NOMO-1 treated with DMSO at 0.1 percent for 48 hours (cell line): ENCODE results near the gene LPP.
A peak's percentile ranks its signal among the peaks of the same experiment; 100 is the strongest.

ENCODE experiments used
- DNase-seq: peaks from one replicate; lab custom pipeline; 2025; ENCODE audit not compliant: unreplicated experiment; lab: John Stamatoyannopoulos, UW

The LPP gene

DNA sequence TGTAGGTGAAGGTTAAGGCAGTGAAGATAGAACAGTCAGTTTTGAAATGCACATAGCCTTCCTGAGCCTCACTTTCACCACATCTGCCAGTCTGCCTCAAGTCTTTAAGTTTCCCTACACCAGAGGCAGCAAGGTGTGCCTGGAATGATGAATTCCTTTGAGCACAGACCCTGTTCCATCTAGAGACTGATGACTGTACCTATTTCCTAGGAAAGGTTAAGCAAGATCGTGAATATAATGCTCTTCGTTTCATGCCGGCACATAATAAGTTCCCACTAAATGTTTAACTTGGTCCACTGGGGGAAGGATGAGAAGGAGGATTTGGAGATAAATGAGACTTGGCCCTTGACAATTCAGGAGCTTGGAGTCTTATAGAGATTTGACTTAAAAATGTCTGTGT, 141.9 kb downstream of the LPP start:
- no peak for DNase-seq

DNA sequence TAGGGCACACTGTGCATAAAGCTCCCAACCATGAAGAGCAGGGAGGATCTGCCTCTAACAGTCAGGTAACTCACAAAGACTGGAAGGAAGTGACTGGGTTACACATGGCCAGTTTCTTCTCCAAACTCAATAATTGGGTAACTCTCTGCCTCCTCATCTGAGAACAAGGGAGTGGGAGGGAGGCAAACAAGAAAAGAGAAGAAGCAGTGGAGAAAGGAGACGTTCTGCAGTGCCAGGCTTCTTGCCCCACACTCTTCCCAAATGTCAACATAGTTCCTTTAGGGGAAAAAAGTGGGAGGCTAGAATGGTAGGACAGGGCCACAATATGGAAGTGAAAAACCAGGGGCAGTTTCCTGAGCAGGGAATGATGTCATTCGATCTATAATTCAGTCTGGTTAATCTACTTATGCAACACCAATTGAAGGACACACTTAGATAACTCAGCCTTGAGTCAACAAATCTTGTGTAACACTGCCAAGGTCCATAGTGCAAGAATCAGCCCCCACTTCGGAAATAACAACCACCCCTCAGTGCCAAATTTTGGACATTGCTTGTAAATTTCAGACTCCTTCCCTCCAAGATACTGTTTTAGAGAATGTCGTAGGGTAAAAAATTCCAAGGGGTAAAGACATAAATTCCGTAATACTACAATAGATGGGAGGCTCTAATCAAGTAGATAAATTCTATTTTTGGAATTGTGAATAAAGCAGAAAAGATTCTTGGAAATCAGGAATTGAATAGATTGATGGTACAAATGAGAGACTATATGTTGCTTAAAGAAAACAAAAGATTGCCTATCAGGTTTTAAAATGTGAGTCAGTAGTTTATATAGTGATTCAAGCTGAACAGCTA, 143.0 kb downstream of the LPP start:
- DNase-seq, result peak; percentile 98

DNA sequence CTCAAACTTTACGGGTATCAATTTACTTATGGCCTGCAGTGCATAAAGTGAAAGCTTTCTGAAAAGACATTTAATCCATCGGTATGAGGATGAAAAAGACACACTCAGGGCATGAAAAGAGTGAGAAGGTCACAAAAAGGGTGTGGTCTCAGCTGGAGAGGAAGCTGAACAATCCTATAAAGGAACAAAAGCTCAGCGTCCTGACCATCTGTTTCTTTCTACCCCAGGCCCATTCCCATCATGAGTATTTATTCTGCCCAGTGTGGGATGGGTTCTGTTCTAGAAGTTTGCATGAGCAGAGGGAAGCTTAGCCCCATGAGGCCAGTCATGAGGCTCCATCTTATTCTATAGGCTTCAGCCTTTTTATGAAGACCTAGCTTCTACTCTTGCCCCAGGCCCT, 144.6 kb downstream of the LPP start:
- DNase-seq, result peak; percentile 43

DNA sequence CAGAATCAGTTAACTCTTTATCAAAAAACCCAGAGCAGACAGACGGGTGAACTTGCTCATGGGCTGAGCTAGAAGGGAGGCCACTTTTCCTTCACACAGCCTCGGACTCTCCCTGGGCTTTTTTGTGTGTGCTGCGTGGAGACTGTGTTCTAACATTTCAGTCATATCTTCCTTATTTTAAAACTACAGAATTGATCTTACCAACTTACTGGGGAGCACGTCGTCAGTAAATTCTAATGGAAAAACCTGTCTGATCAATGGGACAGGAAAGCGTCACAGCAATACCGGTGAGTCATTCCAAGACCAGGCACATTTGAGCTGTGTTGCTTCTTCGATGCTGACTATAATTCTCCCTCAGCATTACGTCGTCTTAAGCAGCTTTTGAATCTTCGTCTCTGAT, 145.1 kb downstream of the LPP start:
- DNase-seq, result no peak

DNA sequence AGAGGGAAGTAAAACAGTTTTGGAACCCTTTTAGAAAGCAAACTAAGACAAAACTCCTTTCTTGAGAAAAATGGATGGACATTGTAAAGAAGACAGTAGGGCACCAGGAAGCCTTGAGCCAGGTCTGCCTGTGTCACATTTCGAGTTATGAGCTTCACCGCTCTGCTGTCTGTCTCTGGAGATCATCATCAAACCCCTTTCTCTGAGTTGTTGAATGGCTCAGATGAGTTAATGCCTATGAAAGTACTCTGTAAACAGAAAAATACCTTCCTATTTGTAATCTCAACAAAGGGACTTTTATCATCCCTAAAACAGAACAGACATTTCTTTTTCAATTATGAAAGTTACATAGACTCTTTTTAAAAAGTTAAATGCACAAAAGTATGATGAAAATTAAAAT, 145.8 kb downstream of the LPP start:
- no peak for DNase-seq

DNA sequence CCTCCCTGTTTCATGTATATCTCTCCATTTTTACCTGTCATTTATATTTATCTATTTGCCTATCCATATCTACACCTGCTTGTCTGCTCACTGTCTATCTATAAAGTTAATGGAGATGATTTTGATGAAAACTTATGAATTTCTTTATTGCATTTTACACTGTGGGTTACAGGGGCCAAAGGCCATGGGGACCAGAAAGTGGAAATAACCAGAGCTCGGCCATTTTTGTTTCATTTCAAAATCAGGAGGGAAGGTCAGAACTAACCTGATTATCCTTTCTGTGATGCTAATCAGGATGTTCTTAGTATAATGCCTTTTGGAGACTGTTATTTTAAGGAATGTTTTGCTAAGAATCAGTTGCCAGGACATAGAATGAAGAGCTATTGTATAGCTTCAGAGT, 147.2 kb downstream of the LPP start:
- no peak for DNase-seq

DNA sequence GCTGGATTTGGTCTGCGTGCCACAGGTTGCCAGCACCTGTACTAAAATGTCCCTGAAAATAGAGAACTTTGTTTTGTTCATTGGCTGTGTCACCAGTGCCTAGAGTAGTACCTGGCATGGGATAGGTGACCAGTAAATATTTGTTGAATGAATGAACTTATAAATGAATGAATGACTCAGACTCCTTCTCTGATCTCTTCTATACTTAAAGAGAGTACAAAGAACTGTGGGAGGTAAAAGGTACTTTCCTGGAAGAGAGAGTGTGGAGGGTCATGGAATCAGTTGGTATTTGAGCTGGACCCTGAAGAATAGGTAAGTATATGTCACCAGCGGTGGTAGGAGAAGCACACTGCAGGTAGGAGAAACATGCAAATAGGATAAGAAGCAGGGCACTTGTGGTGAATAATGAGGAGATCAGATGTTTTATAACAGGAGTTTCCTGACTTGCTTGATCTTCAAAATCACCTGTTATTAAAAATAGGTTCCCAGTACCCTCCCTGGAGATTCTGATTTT, 149.4 kb downstream of the LPP start:
- no peak for DNase-seq

DNA sequence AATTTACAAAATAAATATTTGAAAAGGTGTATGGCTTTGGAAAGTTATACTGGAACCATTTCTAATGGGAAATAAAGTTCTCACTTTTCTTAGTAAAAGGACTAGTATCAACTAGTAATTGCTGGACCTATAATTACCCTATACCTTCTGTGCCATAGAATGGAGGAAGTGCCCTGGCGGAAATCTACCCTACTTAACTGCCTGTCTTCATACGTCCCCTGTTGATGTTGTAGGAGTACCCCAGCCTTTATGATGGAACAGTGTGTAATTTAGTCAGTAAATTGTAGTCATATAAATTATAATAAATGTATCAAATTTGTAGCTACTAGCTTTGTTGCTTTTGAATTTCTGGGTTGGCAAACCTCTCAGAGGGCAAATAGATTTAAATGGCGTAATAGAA, 149.9 kb downstream of the LPP start:
- DNase-seq, result no peak

DNA sequence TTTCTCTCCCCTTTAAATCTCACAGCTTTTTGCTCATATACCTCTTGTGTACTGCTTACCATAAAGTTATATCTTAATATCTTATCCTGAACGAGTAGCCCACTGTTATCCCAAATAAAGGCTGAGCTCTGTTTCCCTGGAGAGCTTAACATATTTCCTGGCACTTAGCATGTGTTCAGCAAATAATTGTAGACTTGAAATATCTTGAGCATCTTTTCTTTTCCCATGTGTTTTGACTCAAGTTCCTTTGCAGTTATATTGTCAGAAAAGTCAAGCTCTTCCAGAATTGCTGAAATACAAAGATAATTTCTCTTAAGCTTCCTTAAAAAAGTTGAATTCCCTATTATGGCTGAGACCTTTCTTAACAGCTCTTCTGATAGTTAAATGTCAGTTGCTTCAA, 150.5 kb downstream of the LPP start:
- DNase-seq, result no peak

DNA sequence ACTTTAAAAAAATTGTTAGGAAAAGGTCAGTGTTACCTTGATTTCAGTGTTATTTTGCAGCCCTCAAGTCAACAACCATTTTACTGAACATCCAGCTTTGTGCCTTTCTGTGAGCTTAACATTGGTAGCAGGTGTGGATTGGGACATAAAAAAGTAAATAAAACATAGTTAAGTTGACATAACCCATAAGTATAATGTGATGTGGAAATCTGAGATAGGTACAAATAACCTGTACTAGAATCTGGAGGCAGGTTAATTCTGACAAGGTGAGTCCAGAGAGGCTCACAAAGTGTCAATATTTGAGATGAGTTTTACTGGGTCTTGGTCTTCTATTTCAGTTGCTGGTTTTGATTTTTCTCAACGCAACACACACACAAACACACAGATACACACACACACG, 151.3 kb downstream of the LPP start:
- no peak for DNase-seq

DNA sequence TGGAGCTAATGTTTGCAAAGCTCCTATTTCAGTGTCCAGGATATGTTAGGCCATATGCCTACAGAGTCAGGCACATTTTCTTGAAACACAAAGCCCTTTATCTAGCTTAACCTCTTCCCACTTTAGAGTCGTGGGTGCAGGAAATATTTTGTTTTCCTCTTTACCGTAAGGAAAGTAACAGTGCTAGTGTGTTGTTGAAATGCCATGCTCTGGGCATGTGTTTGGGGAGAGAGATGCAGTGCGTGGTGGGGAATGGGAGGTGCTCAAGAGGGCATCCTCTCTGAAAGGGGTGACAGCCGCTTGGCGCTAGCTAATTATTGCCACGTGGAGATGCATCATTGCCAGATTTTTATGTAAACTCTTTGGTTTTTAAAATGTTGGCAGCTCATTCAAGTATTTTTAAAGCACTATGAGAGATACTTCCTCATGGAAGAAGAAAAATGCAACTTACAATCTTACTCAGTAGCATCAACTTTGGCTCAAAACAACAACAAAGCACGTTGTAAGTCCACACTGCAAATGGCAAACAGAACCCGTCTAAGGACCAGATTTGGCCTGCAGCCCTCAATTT, 152.6 kb downstream of the LPP start:
- DNase-seq, result no peak

DNA sequence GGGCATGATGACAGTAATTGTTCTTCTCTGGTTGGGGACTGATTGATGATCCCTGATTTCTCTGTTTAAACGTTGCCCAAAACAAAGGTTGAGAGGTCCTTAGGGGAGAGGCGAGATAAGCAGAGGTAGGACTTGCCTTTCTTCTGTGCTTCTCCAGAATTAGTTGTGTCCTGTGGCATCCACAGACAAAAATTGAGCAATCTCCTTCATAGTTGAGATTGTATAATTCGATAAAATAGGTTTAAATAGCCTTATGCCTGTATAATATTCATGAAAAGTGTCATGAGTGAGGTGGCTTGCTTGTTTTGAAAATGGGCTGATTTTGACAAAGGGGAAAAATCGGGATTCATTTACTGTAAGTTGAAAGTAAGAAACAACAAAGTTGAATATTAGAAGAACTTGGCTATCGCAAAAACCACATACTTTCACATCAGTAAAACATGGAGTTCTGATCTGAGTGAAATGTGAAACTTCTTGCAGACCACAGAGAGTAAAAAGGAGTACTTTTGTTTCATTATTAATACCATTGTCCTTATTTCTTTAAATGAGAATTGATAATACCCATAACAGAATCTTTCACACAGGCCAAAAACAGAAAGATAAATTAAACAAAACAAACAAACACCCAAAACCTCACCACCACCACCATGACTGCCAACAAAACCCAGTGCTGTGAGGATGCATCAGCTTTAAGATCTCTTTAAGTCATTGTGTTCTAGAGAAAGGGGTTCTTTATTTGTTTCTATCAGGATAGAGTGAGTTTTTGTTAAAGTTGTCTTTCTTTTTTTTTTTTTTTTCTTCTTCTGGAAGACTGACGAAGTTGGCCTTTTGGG, 155.7 kb downstream of the LPP start:
- DNase-seq, result peak; percentile 28

DNA sequence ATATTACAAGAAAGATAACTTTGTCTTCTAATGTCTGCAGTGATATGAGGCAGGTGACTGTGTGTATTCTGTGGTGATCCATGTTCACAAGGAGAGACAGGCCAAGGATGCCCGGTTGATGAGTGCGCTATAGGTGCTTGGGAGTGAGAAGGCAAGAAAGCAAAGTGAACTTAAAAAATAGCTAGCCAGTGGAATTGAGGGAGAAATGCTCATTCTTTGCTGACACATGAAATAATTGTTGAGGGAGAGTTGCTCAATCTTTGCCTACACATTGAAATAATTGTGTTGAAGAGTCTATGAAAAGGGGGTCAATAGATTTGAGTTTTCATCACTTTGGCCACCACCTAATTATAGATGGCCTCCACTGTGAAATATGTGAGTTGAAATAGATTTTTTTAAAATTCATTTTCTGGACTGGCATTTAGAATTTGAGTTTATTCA, 156.3 kb downstream of the LPP start:
- peak; percentile 7 for DNase-seq

DNA sequence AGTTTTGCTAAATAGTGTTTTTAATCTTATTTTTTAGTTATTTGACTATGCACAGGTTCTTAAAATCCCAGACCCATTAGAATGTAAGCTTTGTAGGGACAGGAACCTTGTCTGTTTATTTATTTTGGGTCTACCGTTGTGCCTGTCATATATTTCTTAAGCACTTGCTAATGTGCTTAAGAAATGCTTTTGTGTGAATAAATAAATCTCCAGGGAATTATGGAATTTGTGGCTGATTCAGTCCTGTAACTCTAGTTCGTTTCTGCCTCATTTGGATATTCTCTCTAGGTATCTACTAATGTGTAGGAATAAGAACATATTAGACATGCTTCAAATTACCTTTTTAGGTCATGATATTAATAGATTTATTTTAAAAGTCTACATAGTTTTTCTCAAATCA, 161.6 kb downstream of the LPP start:
- no peak for DNase-seq

DNA sequence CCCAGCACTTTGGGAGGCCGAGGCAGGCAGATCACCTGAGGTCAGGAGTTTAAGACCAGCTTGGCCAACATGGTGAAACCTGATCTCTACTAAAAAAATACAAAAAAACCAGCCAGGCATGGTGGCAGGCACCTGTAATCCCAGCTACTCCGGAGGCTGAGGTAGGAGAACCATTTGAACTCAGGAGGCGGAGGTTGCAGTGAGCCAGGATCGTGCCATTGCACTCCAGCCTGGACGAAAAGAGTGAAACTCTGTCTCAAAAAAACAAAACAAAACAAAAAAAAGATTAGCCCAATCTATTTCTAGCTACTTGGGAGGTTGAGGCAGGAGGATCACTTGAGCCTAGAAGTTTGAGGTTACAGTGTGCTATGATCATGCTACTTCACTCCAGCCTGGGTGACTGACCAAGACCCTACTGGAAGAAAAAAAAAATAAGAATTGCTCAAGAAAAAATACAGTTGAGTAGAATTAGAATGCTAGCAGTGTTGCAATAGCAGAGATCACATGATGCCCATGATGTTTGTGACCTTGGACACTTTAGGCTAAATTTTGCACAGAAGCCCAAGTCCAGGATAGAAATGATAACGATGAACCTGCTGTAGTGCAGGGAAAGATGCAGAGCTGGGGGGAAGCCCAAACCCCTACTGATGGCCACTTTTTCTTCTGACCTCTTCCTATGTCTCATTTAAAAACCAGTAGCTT, 162.2 kb downstream of the LPP start:
- DNase-seq, result peak; percentile 82

DNA sequence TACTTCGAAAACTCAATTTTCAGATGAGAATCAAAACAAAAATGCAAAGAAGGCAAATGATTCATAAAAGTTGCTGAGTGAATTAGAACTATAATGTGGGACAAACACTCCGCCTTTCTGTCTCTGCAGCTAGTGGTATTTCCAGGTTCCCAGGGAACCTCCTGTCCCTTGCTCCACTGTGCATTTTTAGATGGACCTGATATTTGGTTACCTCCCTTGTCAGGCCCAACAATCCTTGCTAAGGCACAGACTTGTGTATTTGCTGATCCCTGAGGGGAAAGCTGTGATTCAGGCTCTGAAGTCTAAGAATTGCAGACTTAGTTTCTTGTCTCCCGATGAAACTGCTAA, 162.7 kb downstream of the LPP start:
- DNase-seq, result no peak

DNA sequence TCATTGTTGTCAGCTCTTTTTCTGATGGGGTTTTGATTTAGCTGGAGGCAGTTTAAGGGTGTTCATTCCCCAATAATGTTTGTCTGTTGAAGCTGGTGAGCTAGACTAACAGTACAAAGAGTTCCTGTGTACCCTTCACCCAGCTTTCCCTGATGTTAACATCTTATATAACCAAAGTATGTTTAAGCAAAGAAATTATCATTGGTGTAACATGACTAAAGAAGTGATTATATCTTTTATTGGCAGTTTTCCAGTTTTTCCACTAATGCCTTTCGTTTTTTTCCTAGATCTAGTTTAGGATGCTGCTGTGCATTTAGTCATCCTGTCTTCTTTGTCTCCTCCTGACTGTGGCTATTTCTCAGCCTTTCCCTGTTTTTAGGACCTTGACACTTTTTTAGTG, 165.6 kb downstream of the LPP start:
- DNase-seq, result no peak

DNA sequence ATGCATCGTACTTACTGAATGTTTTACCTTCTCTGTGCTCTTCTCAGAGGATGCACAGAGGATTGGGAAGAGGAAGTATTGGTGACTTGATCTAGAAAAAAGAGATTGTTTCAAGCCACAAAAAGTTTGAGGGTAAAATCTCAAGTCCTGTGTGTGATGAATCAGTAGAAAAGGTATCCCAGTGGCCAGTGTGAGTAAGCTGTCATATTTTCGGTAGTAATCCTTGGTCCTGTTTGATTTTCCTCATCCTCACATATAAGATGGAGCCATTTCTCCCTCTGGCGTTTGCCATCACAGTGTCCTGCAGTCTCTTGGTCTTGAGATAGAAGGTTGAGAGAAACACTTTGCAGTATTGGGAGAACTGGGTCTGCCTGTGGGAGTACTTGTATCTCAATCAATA, 166.8 kb downstream of the LPP start:
- no peak for DNase-seq

DNA sequence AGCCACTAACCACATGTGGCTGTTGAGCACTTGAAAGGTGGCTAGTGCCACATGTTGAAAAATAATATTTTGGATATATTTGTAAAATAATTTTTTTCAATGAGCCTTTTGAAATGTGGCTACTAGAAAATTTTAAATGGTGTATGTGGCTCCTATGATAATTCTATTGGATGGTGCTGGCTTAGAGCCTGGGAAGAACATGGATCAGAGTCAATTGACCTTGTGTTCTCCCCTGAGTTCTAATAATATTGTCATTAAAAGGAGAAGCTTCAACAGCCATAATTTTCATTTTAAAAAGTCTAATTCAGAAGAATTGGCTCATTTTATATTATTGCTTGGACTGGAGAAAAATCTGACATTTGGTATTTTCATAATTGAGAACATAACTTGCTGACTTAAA, 167.3 kb downstream of the LPP start:
- no peak for DNase-seq

DNA sequence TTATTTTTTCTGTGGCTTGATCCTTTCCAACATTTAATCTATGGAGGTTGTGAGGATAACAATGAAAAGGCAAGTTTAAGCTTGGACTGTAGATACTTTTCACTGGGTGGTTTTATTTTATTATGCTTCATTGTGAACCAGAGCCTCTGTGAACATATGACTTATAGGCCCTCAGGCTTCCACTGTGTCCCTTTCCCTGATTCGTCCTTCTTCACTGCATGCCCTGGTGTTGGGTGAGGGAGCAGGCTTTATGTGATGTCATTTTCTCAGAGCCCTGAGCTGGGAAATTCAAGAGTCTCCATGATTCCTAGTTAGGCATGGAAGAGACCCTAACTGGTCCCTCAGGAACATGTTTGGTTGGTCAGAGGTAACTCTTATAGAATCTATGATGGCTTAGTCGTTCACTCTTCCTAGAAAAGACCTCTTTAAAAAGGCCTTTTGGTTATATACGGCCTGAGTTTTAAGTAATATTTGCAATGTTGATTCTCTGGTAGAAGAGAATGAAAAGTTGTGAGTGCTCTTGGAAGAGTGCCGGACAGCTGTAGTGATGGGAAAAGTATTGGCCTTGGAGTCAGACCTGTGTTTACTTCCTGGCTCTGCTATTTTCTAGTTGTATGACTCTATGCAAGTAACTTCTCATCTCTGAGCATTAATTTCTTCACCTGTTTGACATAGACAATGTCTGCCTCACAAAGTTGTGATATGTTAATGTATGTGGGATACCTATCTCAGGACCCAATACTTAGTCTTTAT, 168.4 kb downstream of the LPP start:
- no peak for DNase-seq
